ENCODE data around the gene NUBP1.

The NUBP1 gene

DNA sequence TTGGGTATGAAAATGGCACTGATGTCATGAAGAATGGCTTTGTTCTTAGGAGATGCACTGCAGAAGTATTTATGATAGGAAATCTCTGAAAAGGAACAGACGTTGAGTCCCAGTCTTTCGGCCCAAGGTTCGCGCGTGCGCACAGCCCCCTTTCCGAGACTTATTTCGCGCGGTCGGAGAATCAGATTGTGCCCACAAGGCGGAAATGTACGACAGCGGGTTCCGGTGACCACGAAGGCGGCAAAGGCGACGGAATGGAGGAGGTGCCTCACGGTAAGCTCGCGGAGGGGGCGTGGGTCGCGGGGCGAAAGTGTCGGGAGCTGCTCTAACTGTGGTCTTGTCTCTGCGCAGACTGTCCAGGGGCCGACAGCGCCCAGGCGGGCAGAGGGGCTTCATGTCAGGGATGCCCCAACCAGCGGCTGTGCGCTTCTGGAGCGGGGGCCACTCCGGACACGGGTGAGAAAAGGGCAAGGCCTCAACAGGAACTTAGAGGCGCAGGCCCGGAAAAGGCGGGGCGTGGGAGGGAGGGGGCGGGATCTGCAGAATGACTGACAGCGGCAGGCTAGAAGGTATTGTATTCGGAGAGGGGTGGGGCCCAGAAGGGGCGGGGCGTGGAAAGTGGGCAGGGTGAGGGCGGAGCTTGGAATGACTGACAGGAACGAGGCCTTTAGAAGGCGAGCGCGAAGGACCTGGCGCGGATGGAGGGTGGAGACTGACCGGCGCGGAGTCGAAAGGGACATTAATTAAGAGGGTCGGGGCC is at the start of gene NUBP1:
NUBP1 (plus strand) TSS at position 233 of the 760 bp plus-strand sequence; CDS start at position 255, 22 bp downstream.
- in situ Hi-C loops (cut with MboI; ENCODE audit: low pct_unique_long_range_greater_than_20kb, low sequenced_read_pairs, unreplicated experiment): loop anchor here (10.0 kb wide), 1 partner anchor 151 kb away; no protein-coding TSS in a partner anchor
- peak; percentile 94 for DNase-seq (ENCODE audit: low spot score)
- TF ChIP-seq, protein P1, sequence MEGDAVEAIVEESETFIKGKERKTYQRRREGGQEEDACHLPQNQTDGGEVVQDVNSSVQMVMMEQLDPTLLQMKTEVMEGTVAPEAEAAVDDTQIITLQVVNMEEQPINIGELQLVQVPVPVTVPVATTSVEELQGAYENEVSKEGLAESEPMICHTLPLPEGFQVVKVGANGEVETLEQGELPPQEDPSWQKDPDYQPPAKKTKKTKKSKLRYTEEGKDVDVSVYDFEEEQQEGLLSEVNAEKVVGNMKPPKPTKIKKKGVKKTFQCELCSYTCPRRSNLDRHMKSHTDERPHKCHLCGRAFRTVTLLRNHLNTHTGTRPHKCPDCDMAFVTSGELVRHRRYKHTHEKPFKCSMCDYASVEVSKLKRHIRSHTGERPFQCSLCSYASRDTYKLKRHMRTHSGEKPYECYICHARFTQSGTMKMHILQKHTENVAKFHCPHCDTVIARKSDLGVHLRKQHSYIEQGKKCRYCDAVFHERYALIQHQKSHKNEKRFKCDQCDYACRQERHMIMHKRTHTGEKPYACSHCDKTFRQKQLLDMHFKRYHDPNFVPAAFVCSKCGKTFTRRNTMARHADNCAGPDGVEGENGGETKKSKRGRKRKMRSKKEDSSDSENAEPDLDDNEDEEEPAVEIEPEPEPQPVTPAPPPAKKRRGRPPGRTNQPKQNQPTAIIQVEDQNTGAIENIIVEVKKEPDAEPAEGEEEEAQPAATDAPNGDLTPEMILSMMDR (IDR thresholded peaks at IDR 0.05; ENCODE audit: extremely low read depth, insufficient read depth, missing control alignments): no peak

DNA sequence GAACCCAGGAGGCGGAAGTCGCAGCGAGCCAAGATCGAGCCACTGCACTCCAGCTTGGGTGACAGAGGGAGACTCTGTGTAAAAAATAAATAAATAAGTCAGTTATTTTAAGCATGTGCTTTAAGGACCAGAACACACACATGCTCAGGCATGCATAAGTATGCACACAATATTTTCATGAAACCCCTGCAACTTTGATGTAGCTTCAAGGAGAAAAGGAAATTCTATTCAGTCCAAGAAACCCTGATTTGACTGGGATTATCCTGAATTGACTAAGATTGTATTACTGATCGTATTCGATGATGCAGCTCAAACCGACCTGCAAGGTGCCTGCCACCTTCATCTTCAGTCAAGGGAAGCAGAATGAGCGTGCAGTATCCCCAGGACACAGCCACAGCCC is 49.8 kb upstream of the NUBP1 start:
- in situ Hi-C loops (cut with MboI; ENCODE audit: low pct_unique_long_range_greater_than_20kb, low sequenced_read_pairs, unreplicated experiment): no loop called here
- TF ChIP-seq, protein P1 (IDR thresholded peaks at IDR 0.05; ENCODE audit: extremely low read depth, insufficient read depth, missing control alignments): no peak
- no peak for DNase-seq (ENCODE audit: low spot score)

DNA sequence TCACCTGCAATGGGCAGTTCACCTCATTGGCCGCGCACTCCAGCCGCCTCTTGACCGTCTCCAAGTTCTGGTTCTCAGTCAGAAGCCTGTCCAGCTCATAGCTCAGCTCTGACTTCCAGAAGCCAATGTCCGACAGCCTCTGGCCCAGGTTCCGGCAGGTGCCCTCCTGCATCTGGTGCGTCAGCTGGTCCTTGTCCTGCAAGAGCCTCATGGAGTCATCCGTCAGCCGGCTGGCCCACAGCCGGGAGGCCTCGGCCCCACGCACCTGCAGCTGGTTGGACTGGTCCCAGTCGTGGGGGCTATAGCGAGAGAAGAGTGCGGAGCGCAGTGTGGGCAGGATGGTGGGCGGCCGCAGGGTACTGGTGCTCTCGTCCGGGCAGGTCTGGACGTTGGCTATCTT is 49.3 kb upstream of the NUBP1 start:
- no peak for DNase-seq (ENCODE audit: low spot score)
- in situ Hi-C loops (cut with MboI; ENCODE audit: low pct_unique_long_range_greater_than_20kb, low sequenced_read_pairs, unreplicated experiment): no loop called here
- TF ChIP-seq, protein P1 (IDR thresholded peaks at IDR 0.05; ENCODE audit: extremely low read depth, insufficient read depth, missing control alignments): no peak

DNA sequence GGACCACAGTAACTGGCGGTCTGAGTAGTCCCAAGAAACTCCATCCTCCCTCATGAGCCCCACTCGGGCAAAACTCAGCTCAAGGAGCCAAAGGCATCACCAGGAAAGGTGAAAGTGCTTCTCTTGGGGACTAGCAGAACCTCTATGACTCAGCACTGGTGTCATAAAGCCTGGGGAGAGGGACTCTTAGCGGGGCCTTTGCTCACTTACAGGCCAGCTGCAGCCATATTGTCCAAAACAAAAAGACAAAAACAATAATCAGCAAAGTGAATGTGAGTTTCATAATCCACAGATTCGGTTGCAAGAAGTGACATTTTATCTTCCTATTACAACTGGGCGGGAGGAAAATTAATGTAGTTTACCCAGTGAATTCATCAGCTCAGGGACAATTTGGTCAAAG is 48.8 kb upstream of the NUBP1 start, which contains the start of gene TEKT5:
TEKT5 (minus strand) TSS at position 101 of the 400 bp plus-strand sequence; CDS start at position 44, 57 bp downstream.
- in situ Hi-C loops (cut with MboI; ENCODE audit: low pct_unique_long_range_greater_than_20kb, low sequenced_read_pairs, unreplicated experiment): no loop called here
- no peak for DNase-seq (ENCODE audit: low spot score)
- TF ChIP-seq, protein P1 (IDR thresholded peaks at IDR 0.05; ENCODE audit: extremely low read depth, insufficient read depth, missing control alignments): no peak

DNA sequence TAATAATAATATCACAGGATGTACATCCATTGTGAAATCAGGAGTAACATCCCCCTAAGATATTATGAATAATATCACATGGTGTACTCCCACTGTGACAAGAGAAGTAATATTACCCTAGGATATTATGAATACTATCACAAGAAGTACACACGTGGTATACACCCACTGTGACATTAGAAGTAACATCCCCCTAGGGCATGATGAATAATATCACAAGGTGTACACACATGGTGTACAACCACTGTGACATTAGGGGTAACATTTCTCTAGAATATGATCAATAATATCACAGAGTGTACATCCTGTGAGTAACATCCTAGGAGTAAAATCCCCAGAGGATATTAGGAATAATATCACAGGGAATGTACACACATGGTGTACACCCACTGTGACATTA is 43.9 kb upstream of the NUBP1 start:
- TF ChIP-seq, protein P1 (IDR thresholded peaks at IDR 0.05; ENCODE audit: extremely low read depth, insufficient read depth, missing control alignments): no peak
- in situ Hi-C loops (cut with MboI; ENCODE audit: low pct_unique_long_range_greater_than_20kb, low sequenced_read_pairs, unreplicated experiment): no loop called here
- DNase-seq (ENCODE audit: low spot score): no peak

DNA sequence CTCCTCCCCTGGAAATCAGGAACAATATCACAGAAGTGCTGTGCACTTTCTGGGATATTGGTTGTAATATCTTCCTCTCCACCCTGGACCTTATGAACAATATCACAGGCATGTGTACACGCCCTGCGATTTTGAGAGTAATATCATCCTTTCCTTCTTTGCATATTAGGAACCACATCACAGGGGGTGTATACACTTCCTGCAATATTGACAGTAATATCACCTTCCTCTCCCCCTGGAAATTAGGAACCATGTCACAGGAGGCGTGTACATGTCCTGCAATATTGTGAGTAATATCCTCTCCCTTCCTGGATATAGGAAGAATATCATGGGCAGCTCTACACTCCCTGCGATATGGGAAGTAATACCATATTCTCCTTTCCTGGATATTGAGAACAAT is 34.7 kb upstream of the NUBP1 start:
- in situ Hi-C loops (cut with MboI; ENCODE audit: low pct_unique_long_range_greater_than_20kb, low sequenced_read_pairs, unreplicated experiment): no loop called here
- no peak for DNase-seq (ENCODE audit: low spot score)
- TF ChIP-seq, protein P1 (IDR thresholded peaks at IDR 0.05; ENCODE audit: extremely low read depth, insufficient read depth, missing control alignments): no peak

All from GM13977 (cell line).